Neural cell (in vitro differentiated cells): Measurements from ENCODE around the gene TICRR. TPM values are rescaled to one million over a fixed set of nuclear protein-coding genes. Genes with fewer than 3 reads are reported as not detected.

Experiments
- H2AFZ ChIP-seq: fragments of 200-600, 300-800 bp; sonication (generic), shearing (Covaris generic); 2 replicates; pipeline ENCODE4 v1.6.0; 2014; ENCODE audit warnings: low read depth, mild to moderate bottlenecking, antibody characterized with exemption, low read length, moderate library complexity
- H3F3A ChIP-seq: fragments of 200-600 bp; shearing (Covaris generic); 2 replicates; pipeline ENCODE4 v1.6.1; 2016; ENCODE audit warnings: mild to moderate bottlenecking, moderate library complexity, mixed read lengths, antibody characterized with exemption, low read length; ENCODE audit not compliant: insufficient read depth, poor library complexity, severe bottlenecking
- H3K27ac ChIP-seq: fragments of 200-600, 300-800 bp; sonication (generic), shearing (Covaris generic); 2 replicates; pipeline ENCODE4 v1.5.1; 2014; ENCODE audit warnings: mild to moderate bottlenecking, low read length, moderate library complexity
- H3K27me3 ChIP-seq: fragments of 300-800, 200-600 bp; sonication (generic), shearing (Covaris generic); 2 replicates; pipeline ENCODE4 v1.6.0; 2014; ENCODE audit warnings: mild to moderate bottlenecking, low read depth, low read length, moderate library complexity; ENCODE audit not compliant: insufficient read depth
- H3K36me3 ChIP-seq: fragments of 300-800, 200-600 bp; sonication (generic), shearing (Covaris generic); 2 replicates; pipeline ENCODE4 v1.5.1; 2014; ENCODE audit warnings: mild to moderate bottlenecking, antibody characterized with exemption, low read length, moderate library complexity; ENCODE audit not compliant: insufficient read depth
- H3K4me2 ChIP-seq: fragments of 300-800, 200-600 bp; sonication (generic), shearing (Covaris generic); 2 replicates; pipeline ENCODE4 v1.6.0; 2014; ENCODE audit warnings: mild to moderate bottlenecking, low read length
- H3K4me3 ChIP-seq: fragments of 300-800, 200-600 bp; sonication (generic), shearing (Covaris generic); 2 replicates; pipeline ENCODE4 v1.5.1; 2014; ENCODE audit warnings: mild to moderate bottlenecking, low read length, moderate library complexity
- H3K79me2 ChIP-seq: fragments of 200-600 bp; shearing (Covaris generic); replicated peaks from 2 replicates; pipeline ENCODE4 v1.6.0; 2014; ENCODE audit warnings: mild to moderate bottlenecking, low read length, moderate library complexity; ENCODE audit not compliant: insufficient read depth
- H3K9ac ChIP-seq: fragments of 300-800, 200-600 bp; sonication (generic), shearing (Covaris generic); 2 replicates; pipeline ENCODE4 v1.6.1; 2016; ENCODE audit warnings: mild to moderate bottlenecking, low read length, mixed read lengths
- H3K9me2 ChIP-seq: fragments of 200-600 bp; shearing (Covaris generic); 2 replicates; pipeline ENCODE4 v1.6.1; 2016; ENCODE audit warnings: mild to moderate bottlenecking, low read length, mixed read lengths; ENCODE audit not compliant: insufficient read depth
- H3K9me3 ChIP-seq: fragments of 200-600, 300-800 bp; sonication (generic), shearing (Covaris generic); 2 replicates; pipeline ENCODE4 v1.6.1; 2016; ENCODE audit warnings: mild to moderate bottlenecking, mixed run types, low read length, moderate library complexity, mixed read lengths
- H4K20me1 ChIP-seq: fragments of 200-600 bp; shearing (Covaris generic); 2 replicates; pipeline ENCODE4 v1.6.1; 2016; ENCODE audit warnings: mild to moderate bottlenecking, mixed run types; ENCODE audit not compliant: insufficient read depth
- EP300 ChIP-seq: fragments of 450-650 bp; conservative IDR thresholded peaks from 2 replicates; pipeline ENCODE4 v1.6.1; 2014; ENCODE audit warnings: antibody characterized with exemption, mild to moderate bottlenecking, moderate library complexity; ENCODE audit not compliant: poor library complexity, severe bottlenecking
- EZH2 ChIP-seq: fragments of 200-600, 300-800 bp; shearing (Covaris generic), sonication (generic); IDR thresholded peaks from 2 replicates; pipeline ENCODE4 v1.6.1; 2014; ENCODE audit warnings: antibody characterized with exemption, low read length, borderline replicate concordance, mild to moderate bottlenecking; ENCODE audit not compliant: insufficient read depth, poor library complexity, severe bottlenecking
- MXI1 ChIP-seq: fragments of 450-650 bp; conservative IDR thresholded peaks from 2 replicates; pipeline ENCODE4 v1.6.1; 2014; ENCODE audit warnings: antibody characterized with exemption, mild to moderate bottlenecking; ENCODE audit not compliant: poor library complexity, severe bottlenecking
- POLR2AphosphoS5 ChIP-seq: IDR thresholded peaks from 2 replicates; pipeline ENCODE4 v1.6.1; 2012
- RAD21 ChIP-seq: fragments of 450-650 bp; conservative IDR thresholded peaks from 2 replicates; pipeline ENCODE4 v1.6.1; 2014; ENCODE audit warnings: antibody characterized with exemption, mild to moderate bottlenecking, moderate library complexity
- TAF1 ChIP-seq: IDR thresholded peaks from 2 replicates; pipeline ENCODE4 v1.6.1; 2012; ENCODE audit warnings: low read depth
- polyA plus RNA-seq: library from polyadenylated mRNA; depleted of rRNA; stranded (reverse); fragments of >200 nt; gene quantifications from 2 replicates; pipeline ENCODE4 v1.2.3, GENCODE V29; 2014
- TF ChIP-seq, protein P1 (sequence below): IDR thresholded peaks from 2 replicates; pipeline ENCODE4 v1.6.1; 2012; ENCODE audit warnings: borderline replicate concordance
- TF ChIP-seq, protein P2 (sequence below): fragments of 450-650 bp; IDR thresholded peaks from 2 replicates; pipeline ENCODE4 v1.5.1; 2014; ENCODE audit warnings: antibody characterized with exemption, mild to moderate bottlenecking, moderate library complexity; ENCODE audit not compliant: poor library complexity, severe bottlenecking

Gene TICRR
- polyA plus RNA-seq, 1 donor from 2014 or later = 0.36 TPM

DNA sequence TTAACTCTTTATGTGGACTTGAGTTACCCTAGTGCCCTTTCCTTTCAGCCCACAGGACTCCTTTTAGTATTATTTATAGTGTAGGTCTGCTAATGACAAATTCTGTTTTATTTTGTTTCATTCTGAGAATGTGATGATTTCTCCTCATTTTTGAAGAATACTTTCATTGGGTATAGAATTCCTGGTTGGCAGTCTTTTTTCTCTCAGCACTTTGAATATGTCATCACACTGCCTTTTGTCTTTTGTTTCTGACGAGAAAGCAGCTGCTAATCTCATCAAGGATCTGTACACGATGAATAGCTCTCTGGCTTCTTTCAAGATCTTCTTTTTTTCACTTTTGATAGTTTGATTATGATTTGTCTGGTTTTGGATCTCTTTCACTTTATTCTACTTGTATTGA, 37.8 kb downstream of the TICRR start:
- TF ChIP-seq, protein P1, sequence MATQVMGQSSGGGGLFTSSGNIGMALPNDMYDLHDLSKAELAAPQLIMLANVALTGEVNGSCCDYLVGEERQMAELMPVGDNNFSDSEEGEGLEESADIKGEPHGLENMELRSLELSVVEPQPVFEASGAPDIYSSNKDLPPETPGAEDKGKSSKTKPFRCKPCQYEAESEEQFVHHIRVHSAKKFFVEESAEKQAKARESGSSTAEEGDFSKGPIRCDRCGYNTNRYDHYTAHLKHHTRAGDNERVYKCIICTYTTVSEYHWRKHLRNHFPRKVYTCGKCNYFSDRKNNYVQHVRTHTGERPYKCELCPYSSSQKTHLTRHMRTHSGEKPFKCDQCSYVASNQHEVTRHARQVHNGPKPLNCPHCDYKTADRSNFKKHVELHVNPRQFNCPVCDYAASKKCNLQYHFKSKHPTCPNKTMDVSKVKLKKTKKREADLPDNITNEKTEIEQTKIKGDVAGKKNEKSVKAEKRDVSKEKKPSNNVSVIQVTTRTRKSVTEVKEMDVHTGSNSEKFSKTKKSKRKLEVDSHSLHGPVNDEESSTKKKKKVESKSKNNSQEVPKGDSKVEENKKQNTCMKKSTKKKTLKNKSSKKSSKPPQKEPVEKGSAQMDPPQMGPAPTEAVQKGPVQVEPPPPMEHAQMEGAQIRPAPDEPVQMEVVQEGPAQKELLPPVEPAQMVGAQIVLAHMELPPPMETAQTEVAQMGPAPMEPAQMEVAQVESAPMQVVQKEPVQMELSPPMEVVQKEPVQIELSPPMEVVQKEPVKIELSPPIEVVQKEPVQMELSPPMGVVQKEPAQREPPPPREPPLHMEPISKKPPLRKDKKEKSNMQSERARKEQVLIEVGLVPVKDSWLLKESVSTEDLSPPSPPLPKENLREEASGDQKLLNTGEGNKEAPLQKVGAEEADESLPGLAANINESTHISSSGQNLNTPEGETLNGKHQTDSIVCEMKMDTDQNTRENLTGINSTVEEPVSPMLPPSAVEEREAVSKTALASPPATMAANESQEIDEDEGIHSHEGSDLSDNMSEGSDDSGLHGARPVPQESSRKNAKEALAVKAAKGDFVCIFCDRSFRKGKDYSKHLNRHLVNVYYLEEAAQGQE = no peak
- TF ChIP-seq EP300 = no peak
- TF ChIP-seq, protein P2, sequence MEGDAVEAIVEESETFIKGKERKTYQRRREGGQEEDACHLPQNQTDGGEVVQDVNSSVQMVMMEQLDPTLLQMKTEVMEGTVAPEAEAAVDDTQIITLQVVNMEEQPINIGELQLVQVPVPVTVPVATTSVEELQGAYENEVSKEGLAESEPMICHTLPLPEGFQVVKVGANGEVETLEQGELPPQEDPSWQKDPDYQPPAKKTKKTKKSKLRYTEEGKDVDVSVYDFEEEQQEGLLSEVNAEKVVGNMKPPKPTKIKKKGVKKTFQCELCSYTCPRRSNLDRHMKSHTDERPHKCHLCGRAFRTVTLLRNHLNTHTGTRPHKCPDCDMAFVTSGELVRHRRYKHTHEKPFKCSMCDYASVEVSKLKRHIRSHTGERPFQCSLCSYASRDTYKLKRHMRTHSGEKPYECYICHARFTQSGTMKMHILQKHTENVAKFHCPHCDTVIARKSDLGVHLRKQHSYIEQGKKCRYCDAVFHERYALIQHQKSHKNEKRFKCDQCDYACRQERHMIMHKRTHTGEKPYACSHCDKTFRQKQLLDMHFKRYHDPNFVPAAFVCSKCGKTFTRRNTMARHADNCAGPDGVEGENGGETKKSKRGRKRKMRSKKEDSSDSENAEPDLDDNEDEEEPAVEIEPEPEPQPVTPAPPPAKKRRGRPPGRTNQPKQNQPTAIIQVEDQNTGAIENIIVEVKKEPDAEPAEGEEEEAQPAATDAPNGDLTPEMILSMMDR = no peak
- no peak for TF ChIP-seq EZH2
- TF ChIP-seq POLR2AphosphoS5 = no peak
- no peak for TF ChIP-seq TAF1
- H3K4me2 ChIP-seq = no peak overlapping the region
- no peak overlapping the region for H2AFZ ChIP-seq
- H4K20me1 ChIP-seq = no peaks in the 10 kb centered on the region
- no peaks in the 10 kb centered on the region for H3K36me3 ChIP-seq
- no peaks in the 10 kb centered on the region for H3K9me3 ChIP-seq
- H3K9me2 ChIP-seq = no peaks in the 10 kb centered on the region
- no peak overlapping the region for H3K27ac ChIP-seq
- no peak overlapping the region for H3K9ac ChIP-seq
- no peaks in the 10 kb centered on the region for H3K27me3 ChIP-seq
- no peak overlapping the region for H3K4me3 ChIP-seq
- H3F3A ChIP-seq = no peaks in the 10 kb centered on the region
- H3K79me2 ChIP-seq = no peaks in the 10 kb centered on the region

DNA sequence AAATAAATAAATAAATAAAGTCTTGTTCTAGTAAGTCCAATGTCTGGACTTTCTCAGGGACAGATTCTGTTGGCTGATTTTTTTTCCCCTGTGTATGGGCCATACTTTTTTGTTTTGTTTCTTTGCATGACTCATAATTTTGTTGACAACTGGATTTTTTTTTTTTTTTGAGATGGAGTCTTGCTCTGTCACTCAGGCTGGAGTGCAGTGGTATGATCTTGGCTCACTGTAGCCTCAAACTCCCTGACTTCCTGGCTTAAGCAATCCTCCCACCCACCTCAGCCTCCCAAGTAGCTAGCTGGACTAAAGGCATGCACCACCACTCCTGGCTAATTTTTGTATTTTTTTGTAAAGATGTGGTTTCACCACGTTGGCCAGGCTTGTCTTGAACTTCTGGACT, 38.9 kb downstream of the TICRR start:
- Histone ChIP-seq H3K27ac (no peak overlapping the region), H2AFZ (no peak overlapping the region), H3K9me3 (no peaks in the 10 kb centered on the region), H3K27me3 (no peaks in the 10 kb centered on the region), H3K79me2 (no peaks in the 10 kb centered on the region), H4K20me1 (no peaks in the 10 kb centered on the region), H3K4me2 (no peak overlapping the region), H3K9me2 (no peaks in the 10 kb centered on the region), H3K36me3 (no peaks in the 10 kb centered on the region), H3K9ac (no peak overlapping the region), H3F3A (no peaks in the 10 kb centered on the region), H3K4me3 (no peak overlapping the region)
- TF ChIP-seq EP300 (no peak), RAD21 (no peak), MXI1 (no peak)
- TF ChIP-seq, protein P1 = no peak
- TF ChIP-seq, protein P2 = no peak
